ENCODE results near the gene ATG3. TPM values are rescaled to one million over a fixed set of nuclear protein-coding genes. Genes with fewer than 3 reads are reported as not detected.

The ATG3 gene
- total and polyA plus RNA-seq, 2 of the 8 experiments (the other 6 are each of a cell fraction or from before 2014, with no cell fraction given) = 27.3 to 55.3 TPM

DNA sequence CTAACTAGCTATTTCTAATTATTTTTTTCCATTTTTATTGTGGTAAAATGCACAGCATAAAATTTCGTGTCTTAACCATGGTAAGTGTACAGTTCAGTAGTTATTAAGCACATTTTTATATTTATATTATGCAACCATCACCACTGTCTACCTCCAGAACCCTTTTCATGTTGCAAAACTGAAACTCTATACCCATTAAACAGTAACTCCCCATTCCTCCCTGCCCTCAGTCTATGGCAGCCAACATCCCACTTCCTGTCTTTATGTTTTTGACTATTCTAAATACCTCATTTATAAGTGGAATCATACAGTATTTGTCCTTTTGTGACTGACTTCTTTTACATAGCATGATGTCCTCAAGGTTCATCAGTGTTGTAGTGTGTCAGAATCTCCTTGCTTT, 25.6 kb upstream of the ATG3 start (continued):
- TF ChIP-seq RNF2 (IDR thresholded peaks at IDR 0.05; ENCODE audit: borderline replicate concordance, low read depth, low read length, missing control alignments, poor library complexity, severe bottlenecking) (no peak), POLR2A (IDR thresholded peaks at IDR 0.05; ENCODE audit: control extremely low read depth in 1 of 2, low read depth in 2 of 2, low read length in 2 of 2) (no peak), E2F6 (IDR thresholded peaks at IDR 0.05) (no peak), SAP30 (IDR thresholded peaks at IDR 0.05; ENCODE audit: insufficient read depth, insufficient replicate concordance, low read length) (no peak), NRF1 (IDR thresholded peaks at IDR 0.05; ENCODE audit: low read depth, low read length) (no peak), NANOG (IDR thresholded peaks at IDR 0.05; ENCODE audit: insufficient read depth, low read depth, low read length, poor library complexity, severe bottlenecking) (no peak), CTBP2 (IDR thresholded peaks at IDR 0.05; ENCODE audit: borderline replicate concordance, insufficient read depth, insufficient read length, low read length) (no peak), YY1 (IDR thresholded peaks at IDR 0.05; ENCODE audit: low read depth, low read length) (no peak), SP2 (IDR thresholded peaks at IDR 0.05; ENCODE audit: low read length) (no peak), RAD21 (IDR thresholded peaks at IDR 0.05 in 1 of 2, conservative IDR thresholded peaks at IDR 0.05 in 1 of 2; ENCODE audit: low read depth in 2 of 2, low read length in 2 of 2) (no peak)
